HepG2 (cell line): Measurements from ENCODE around the gene MACROD2. TPM values are rescaled to one million over a fixed set of nuclear protein-coding genes. Genes with fewer than 3 reads are reported as not detected.

Experiments used
- ATF1 ChIP-seq: IDR thresholded peaks from 2 replicates; pipeline ENCODE4 v1.6.1; 2016; ENCODE audit warnings: mild to moderate bottlenecking, control low read depth
- BORCS8-MEF2B ChIP-seq: sonication (generic); formaldehyde crosslinking; IDR thresholded peaks from 2 replicates; pipeline ENCODE4 v1.8.0; 2022; ENCODE audit warnings: mild to moderate bottlenecking, missing genetic modification reagents
- CCAR2 ChIP-seq: fragments of 200-400 bp; formaldehyde crosslinking; optimal IDR thresholded peaks from 2 replicates; pipeline ENCODE3; 2018; ENCODE audit warnings: low read depth, mild to moderate bottlenecking, low read length, moderate library complexity
- EED ChIP-seq: sonication (generic); formaldehyde crosslinking; IDR thresholded peaks from 2 replicates; pipeline ENCODE4 v1.5.0; 2020; ENCODE audit warnings: mild to moderate bottlenecking, missing genetic modification reagents
- FOXM1 ChIP-seq: sonication (generic); formaldehyde crosslinking; IDR thresholded peaks from 2 replicates; pipeline ENCODE4 v1.5.0; 2020; ENCODE audit warnings: missing genetic modification reagents
- HDAC6 ChIP-seq: fragments of 200-600 bp; sonication (generic); IDR thresholded peaks from 2 replicates; pipeline ENCODE4 v1.7.0; 2017; ENCODE audit warnings: mild to moderate bottlenecking, antibody characterized with exemption, low read length, low read depth
- HMGXB3 ChIP-seq: sonication (generic); formaldehyde crosslinking; IDR thresholded peaks from 2 replicates; pipeline ENCODE4 v1.4.0; 2020; ENCODE audit warnings: missing genetic modification reagents, borderline replicate concordance
- JUNB ChIP-seq: sonication (generic); formaldehyde crosslinking; IDR thresholded peaks from 2 replicates; pipeline ENCODE4 v1.8.0; 2022; ENCODE audit warnings: missing genetic modification reagents, mild to moderate bottlenecking, borderline replicate concordance
- NFE2L1 ChIP-seq: sonication (generic); formaldehyde crosslinking; IDR thresholded peaks from 2 replicates; pipeline ENCODE4 v1.4.0; 2020; ENCODE audit warnings: missing genetic modification reagents, mild to moderate bottlenecking, borderline replicate concordance
- NONO ChIP-seq, 2 experiments: fragments of 450-650 bp in 1 of 2; sonication (generic) in 1 of 2; formaldehyde crosslinking in 1 of 2; IDR thresholded peaks in 1 of 2; conservative IDR thresholded peaks in 1 of 2; 2 replicates each; pipeline versions ENCODE4 v1.6.1 to v1.8.0; 2017 to 2022; ENCODE audit warnings: mild to moderate bottlenecking in 1 of 2, missing genetic modification reagents in 1 of 2, moderate library complexity in 1 of 2
- PHF5A ChIP-seq: IDR thresholded peaks from one replicate; pipeline ENCODE4 v1.6.1; 2018; ENCODE audit warnings: low read depth, missing genetic modification reagents; ENCODE audit not compliant: unreplicated experiment
- RAD21 ChIP-seq: fragments of 450-650 bp; formaldehyde crosslinking; IDR thresholded peaks from 2 replicates; pipeline ENCODE4 v1.5.0; 2020; ENCODE audit warnings: mild to moderate bottlenecking
- RFX5 ChIP-seq: IDR thresholded peaks from 2 replicates; pipeline ENCODE4 v1.6.1; 2011; ENCODE audit warnings: low read depth, low read length, improper control_type of control experiment
- SRF ChIP-seq: IDR thresholded peaks from 2 replicates; pipeline ENCODE4 v1.6.1; 2011; ENCODE audit warnings: mild to moderate bottlenecking, low read depth, low read length, moderate library complexity
- ZC3H4 ChIP-seq: sonication (generic); formaldehyde crosslinking; IDR thresholded peaks from 2 replicates; pipeline ENCODE4 v1.4.0; 2020; ENCODE audit warnings: missing genetic modification reagents, borderline replicate concordance
- ZFP36L2 ChIP-seq: sonication (generic); formaldehyde crosslinking; IDR thresholded peaks from 2 replicates; pipeline ENCODE4 v1.4.0; 2020; ENCODE audit warnings: missing genetic modification reagents
- ZNF280B ChIP-seq: sonication (generic); formaldehyde crosslinking; IDR thresholded peaks from 2 replicates; pipeline ENCODE4 v1.5.0; 2020; ENCODE audit warnings: missing genetic modification reagents, mild to moderate bottlenecking, borderline replicate concordance
- ZNF687 ChIP-seq: sonication (generic); formaldehyde crosslinking; IDR thresholded peaks from 2 replicates; pipeline ENCODE4 v1.5.1; 2020; ENCODE audit warnings: mild to moderate bottlenecking, missing genetic modification reagents, moderate library complexity
- ZNF768 ChIP-seq: sonication (generic); formaldehyde crosslinking; IDR thresholded peaks from 2 replicates; pipeline ENCODE4 v1.4.0; 2020; ENCODE audit warnings: missing genetic modification reagents
- ZSCAN25 ChIP-seq: sonication (generic); formaldehyde crosslinking; IDR thresholded peaks from 2 replicates; pipeline ENCODE4 v1.8.0; 2022; ENCODE audit warnings: mild to moderate bottlenecking, missing genetic modification reagents
- polyA plus RNA-seq, 8 experiments: library from polyadenylated mRNA; depleted of rRNA in 3 of 8; stranded (reverse) in 7 of 8; unstranded in 1 of 8; fragments of >200 nt; fragmentation: Illumina TruSeq in 4 of 8; extraction: Trizol in 4 of 8; gene quantifications; 2 replicates each; pipeline versions ENCODE4 v1.2.1 to v1.2.3, GENCODE V29; 2011 to 2016; ENCODE audit warnings: low read depth in 4 of 8, missing spikeins in 1 of 8, mixed read lengths in 1 of 8; ENCODE audit not compliant: insufficient read depth in 1 of 8
- total RNA-seq, 5 experiments: library from RNA; depleted of rRNA; stranded (reverse); fragments of >200 nt; fragmentation: Illumina TruSeq; extraction: Trizol; gene quantifications; 2 replicates each; pipeline ENCODE4 v1.2.3, GENCODE V29; 2016; ENCODE audit warnings: low read depth in 1 of 5

MACROD2 gene
- total and polyA plus RNA-seq, 2 of the 13 experiments (the other 11 are each of a cell fraction or from before 2014, with no cell fraction given), result 0.13 to 0.51 TPM

- no peak for TF ChIP-seq ZNF687 (CRISPR knock-in tag)
- no peak for TF ChIP-seq HMGXB3 (CRISPR knock-in tag)
- TF ChIP-seq NFE2L1, result no peak
- TF ChIP-seq JUNB (CRISPR knock-in tag), result no peak
- TF ChIP-seq ZSCAN25 (CRISPR knock-in tag), result no peak
- TF ChIP-seq RAD21 (CRISPR knock-in tag), result no peak
- no peak for TF ChIP-seq FOXM1 (CRISPR knock-in tag)
- no peak for TF ChIP-seq ZFP36L2 (CRISPR knock-in tag)
- TF ChIP-seq ATF1 (CRISPR knock-in tag), result no peak
- TF ChIP-seq EED (CRISPR knock-in tag), result no peak
- no peak for TF ChIP-seq HDAC6
- no peak for TF ChIP-seq NONO (IDR thresholded peaks at IDR 0.05)
- TF ChIP-seq NONO (CRISPR knock-in tag; conservative IDR thresholded peaks at IDR 0.05), result no peak
- no peak for TF ChIP-seq BORCS8-MEF2B (CRISPR knock-in tag)
- no peak for TF ChIP-seq CCAR2
- TF ChIP-seq SRF, result no peak
- TF ChIP-seq ZNF768 (CRISPR knock-in tag), result no peak
- TF ChIP-seq RFX5, result no peak
- no peak for TF ChIP-seq PHF5A (CRISPR knock-in tag)
- no peak for TF ChIP-seq ZC3H4
- no peak for TF ChIP-seq ZNF280B
Measured at GRCh38 chr20:14609328-14610221, 614.3 kb downstream of the MACROD2 start (continued).
